Measurements from ENCODE around the gene MCUB. TPM values are rescaled to one million over a fixed set of nuclear protein-coding genes. Genes with fewer than 3 reads are reported as not detected.

Gene MCUB
- total and polyA plus RNA-seq, 9 of the 15 experiments (the other 6 are each of a cell fraction or from before 2014, with no cell fraction given), result 1.4 to 21.5 (median 5.4) TPM

DNA sequence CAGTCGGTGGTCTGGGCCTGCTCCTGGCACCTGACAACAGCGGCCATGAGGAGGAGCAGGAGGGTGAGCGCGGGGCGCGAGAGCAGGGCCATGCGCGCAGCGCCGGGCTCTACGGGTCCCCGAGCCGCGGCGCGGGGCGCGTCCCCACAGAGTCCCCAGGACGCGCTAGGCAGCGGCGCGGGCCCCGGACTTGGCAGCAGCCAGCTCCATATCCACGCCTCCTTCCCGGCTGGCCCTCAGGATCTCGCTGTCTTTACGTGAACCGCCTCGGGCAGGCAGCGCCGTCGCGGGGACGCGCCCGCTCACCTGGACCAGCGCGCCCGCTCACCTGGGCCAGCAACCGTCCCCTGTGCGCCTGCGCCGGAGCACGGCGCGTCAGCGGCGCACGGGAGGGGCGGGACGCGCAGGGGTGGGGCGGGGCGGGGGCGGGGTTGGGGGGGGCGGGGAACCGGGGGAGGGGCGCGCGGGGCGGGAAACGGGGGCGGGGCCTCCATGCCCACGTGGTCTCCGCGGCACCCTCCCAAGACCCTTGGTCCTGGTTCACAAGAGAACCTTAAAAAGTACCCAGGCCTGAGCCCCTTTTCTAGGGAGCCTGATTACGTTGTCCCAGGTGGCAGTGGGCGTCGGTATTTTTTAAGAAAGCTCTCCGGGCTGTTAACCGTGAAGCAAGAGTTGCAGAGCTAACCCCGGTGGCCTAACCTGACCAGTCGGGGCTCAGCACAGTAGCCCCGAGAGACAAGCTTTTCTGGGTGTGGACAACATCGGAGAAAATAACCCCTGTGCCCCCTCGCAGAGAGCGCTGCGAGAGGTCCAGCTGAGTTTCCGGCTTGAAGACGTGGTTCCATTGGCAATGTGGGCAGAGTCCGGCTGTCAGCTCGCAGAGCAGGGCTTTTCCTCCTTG, 169.9 kb downstream of the MCUB start, which contains the start of gene PLA2G12A (continued):
- TF ChIP-seq USF1 (CRISPR knock-in tag; IDR thresholded peaks at IDR 0.05), result peak; percentile 81
- TF ChIP-seq HES1 (IDR thresholded peaks at IDR 0.05; ENCODE audit: low read depth), result no peak
- peak; percentile 79 for TF ChIP-seq POLR2G (IDR thresholded peaks at IDR 0.05; ENCODE audit: low read depth, low read length)
- TF ChIP-seq NFIC (IDR thresholded peaks at IDR 0.05), result peak; percentile 75
- TF ChIP-seq KDM5B (IDR thresholded peaks at IDR 0.05; ENCODE audit: insufficient replicate concordance, low read depth, low read length), result peak; percentile 35
- TF ChIP-seq ARID3B (CRISPR knock-in tag; IDR thresholded peaks at IDR 0.05; ENCODE audit: borderline replicate concordance), result 0 out of 2 replicates have a peak, but pooled peaks have one; percentile 36
- no peak for TF ChIP-seq CREB1 (IDR thresholded peaks at IDR 0.05)
- 0 out of 2 replicates have a peak, but pooled peaks have one; percentile 48 for TF ChIP-seq CREB1 (CRISPR knock-in tag; IDR thresholded peaks at IDR 0.05)
- no peak for TF ChIP-seq JUN (IDR thresholded peaks at IDR 0.05; ENCODE audit: borderline replicate concordance, low read depth, low read length)
- TF ChIP-seq JUN (CRISPR knock-in tag; IDR thresholded peaks at IDR 0.05; ENCODE audit: borderline replicate concordance), result no peak
- no peak for TF ChIP-seq ZC3H4 (CRISPR knock-in tag; IDR thresholded peaks at IDR 0.05; ENCODE audit: borderline replicate concordance)
- no peak for TF ChIP-seq ARNT (IDR thresholded peaks at IDR 0.05)
- 0 out of 2 replicates have a peak, but pooled peaks have one; percentile 19 for TF ChIP-seq SIN3B (IDR thresholded peaks at IDR 0.05; ENCODE audit: low read depth)
- peak; percentile 75; the same call in 1 of the 2 replicates for TF ChIP-seq PHF8 (IDR thresholded peaks at IDR 0.05; ENCODE audit: borderline replicate concordance, low read length)
- TF ChIP-seq PREB (CRISPR knock-in tag; IDR thresholded peaks at IDR 0.05), result peak; percentile 65; the same call in 1 of the 2 replicates
- peak; percentile 16 for TF ChIP-seq CHD4 (IDR thresholded peaks at IDR 0.05; ENCODE audit: insufficient read depth, insufficient replicate concordance, low read depth, low read length, poor library complexity, severe bottlenecking)
- no peak for TF ChIP-seq NFIX (CRISPR knock-in tag; IDR thresholded peaks at IDR 0.05; ENCODE audit: low read depth)
- peak; percentile 26; the same call in 1 of the 2 replicates for TF ChIP-seq PML (IDR thresholded peaks at IDR 0.05; ENCODE audit: low read length)
- TF ChIP-seq, protein P1, sequence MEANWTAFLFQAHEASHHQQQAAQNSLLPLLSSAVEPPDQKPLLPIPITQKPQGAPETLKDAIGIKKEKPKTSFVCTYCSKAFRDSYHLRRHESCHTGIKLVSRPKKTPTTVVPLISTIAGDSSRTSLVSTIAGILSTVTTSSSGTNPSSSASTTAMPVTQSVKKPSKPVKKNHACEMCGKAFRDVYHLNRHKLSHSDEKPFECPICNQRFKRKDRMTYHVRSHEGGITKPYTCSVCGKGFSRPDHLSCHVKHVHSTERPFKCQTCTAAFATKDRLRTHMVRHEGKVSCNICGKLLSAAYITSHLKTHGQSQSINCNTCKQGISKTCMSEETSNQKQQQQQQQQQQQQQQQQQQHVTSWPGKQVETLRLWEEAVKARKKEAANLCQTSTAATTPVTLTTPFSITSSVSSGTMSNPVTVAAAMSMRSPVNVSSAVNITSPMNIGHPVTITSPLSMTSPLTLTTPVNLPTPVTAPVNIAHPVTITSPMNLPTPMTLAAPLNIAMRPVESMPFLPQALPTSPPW (CRISPR knock-in tag; IDR thresholded peaks at IDR 0.05), result peak; percentile 95
- TF ChIP-seq ETV5 (CRISPR knock-in tag; IDR thresholded peaks at IDR 0.05; ENCODE audit: low read depth), result peak; percentile 50; the same call in 1 of the 2 replicates
